ENCODE data around the gene ZNF3. TPM values are rescaled to one million over a fixed set of nuclear protein-coding genes. Genes with fewer than 3 reads are reported as not detected.

Gene ZNF3
- total and polyA plus RNA-seq, 2 experiments from 2014 or later = 23.4 to 48.9 TPM

DNA sequence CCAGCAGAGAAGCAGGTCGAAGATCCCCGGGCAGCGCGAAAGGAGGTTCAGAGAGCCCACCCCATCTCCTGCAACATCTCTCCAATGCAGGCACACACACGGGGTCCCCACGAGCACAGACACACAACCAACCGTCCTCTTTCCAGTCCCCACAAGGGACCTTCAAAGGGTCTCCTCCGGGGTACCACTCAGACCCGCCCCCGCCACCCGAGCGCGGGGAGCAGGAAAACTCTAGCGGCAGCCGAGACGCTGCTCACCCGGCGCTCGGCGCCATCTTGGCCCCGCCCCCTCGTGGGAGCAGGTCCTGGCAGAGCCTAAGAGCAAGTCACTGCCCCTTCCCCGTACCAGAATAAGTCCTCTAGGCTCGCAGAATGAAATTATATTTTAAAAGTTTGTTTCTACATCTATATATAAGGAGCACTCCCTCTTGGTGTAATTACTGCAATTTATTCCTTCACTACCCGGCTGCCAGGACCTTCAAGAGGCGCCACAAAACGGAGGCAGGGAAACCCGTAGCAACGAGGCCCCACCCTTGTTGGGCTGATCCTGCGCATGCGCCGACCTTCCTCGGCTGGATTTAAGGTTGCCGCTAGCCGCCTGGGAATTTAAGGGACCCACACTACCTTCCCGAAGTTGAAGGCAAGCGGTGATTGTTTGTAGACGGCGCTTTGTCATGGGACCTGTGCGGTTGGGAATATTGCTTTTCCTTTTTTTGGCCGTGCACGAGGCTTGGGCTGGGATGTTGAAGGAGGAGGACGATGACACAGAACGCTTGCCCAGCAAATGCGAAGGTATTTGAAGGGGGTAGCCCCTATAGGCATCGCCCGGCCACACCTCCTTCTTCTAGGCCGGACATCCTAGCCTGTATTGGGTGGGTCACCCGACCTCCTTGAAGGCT is 37.8 kb upstream of the ZNF3 start, which contains the start of the genes CNPY4 and TAF6 (continued):
- TF ChIP-seq ZNF462 (CRISPR knock-in tag; IDR thresholded peaks at IDR 0.05) = no peak
- no peak for TF ChIP-seq ZNF331 (CRISPR knock-in tag; IDR thresholded peaks at IDR 0.05; ENCODE audit: low read depth)

- peaks cover 8% of the 10 kb centered on the region for H3K4me1 ChIP-seq (ENCODE audit: insufficient read depth)
- H3K36me3 Mint-ChIP-seq (ENCODE audit: low read depth) = peaks cover 26% of the 10 kb centered on the region
- peak overlapping the region; percentile 91; the same call in 1 of the 2 replicates for H2AFZ ChIP-seq
- TF ChIP-seq ZNF114 (CRISPR knock-in tag; IDR thresholded peaks at IDR 0.05) (no peak), JUNB (IDR thresholded peaks at IDR 0.05; ENCODE audit: unreplicated experiment) (no peak), ZNF462 (CRISPR knock-in tag; IDR thresholded peaks at IDR 0.05) (no peak)
These were observed 37.0 kb upstream of the ZNF3 start for GRCh38 chr7:100118388-100119071.

More at GRCh38 chr7:100118388-100119071, 37.0 kb upstream of the ZNF3 start:
- peak overlapping the region; percentile 88 for H3K4me3 ChIP-seq
- H3K36me3 ChIP-seq (ENCODE audit: insufficient read depth) = no peaks in the 10 kb centered on the region
- no peaks in the 10 kb centered on the region for H3K9me2 ChIP-seq (ENCODE audit: insufficient read depth)
- H3K4me1 Mint-ChIP-seq = peaks cover 8% of the 10 kb centered on the region; the same call in 2 of the 3 replicates
- H3F3A ChIP-seq (replicated peaks; ENCODE audit: low read depth) = peaks cover 16% of the 10 kb centered on the region; the same call in 1 of the 2 replicates
- H3K27me3 Mint-ChIP-seq (ENCODE audit: insufficient read depth, low read depth, poor library complexity) = peaks cover 14% of the 10 kb centered on the region
- H3K27me3 ChIP-seq (ENCODE audit: insufficient read depth) = no peaks in the 10 kb centered on the region
- H4K20me1 ChIP-seq (replicated peaks; ENCODE audit: insufficient read depth) = no peaks in the 10 kb centered on the region; the same call in 1 of the 2 replicates
- no peaks in the 10 kb centered on the region; the same call in 2 of the 3 replicates for H3K9me3 Mint-ChIP-seq
- H3K4me3 Mint-ChIP-seq = peak overlapping the region; percentile 94
- H3K79me2 ChIP-seq (replicated peaks; ENCODE audit: insufficient read depth) = peaks cover 7% of the 10 kb centered on the region
- H3K27ac Mint-ChIP-seq = peak overlapping the region; percentile 99
- H3K27ac ChIP-seq (ENCODE audit: low read depth) = peak overlapping the region; percentile 83
- H3K4me2 ChIP-seq = peak overlapping the region; percentile 83
- DNase-seq (ENCODE audit: low spot score) = peak; percentile 73
- no peak; the same call in 1 of the 3 replicates for ATAC-seq
